Rectal smooth muscle tissue (tissue), 1 donor: ENCODE data around the gene KDM4F.

ENCODE experiments used
- H3K27ac ChIP-seq: one replicate; pipeline ENCODE4 v1.7.0; 2013; ENCODE audit warnings: low read depth, low read length, inconsistent platforms
- H3K27me3 ChIP-seq: one replicate; pipeline ENCODE4 v1.7.0; 2013; ENCODE audit warnings: low read length; ENCODE audit not compliant: control insufficient read depth, insufficient read depth
- H3K36me3 ChIP-seq: one replicate; pipeline ENCODE4 v1.7.0; 2013; ENCODE audit warnings: low read length; ENCODE audit not compliant: control insufficient read depth, insufficient read depth
- H3K4me1 ChIP-seq: one replicate; pipeline ENCODE4 v1.7.0; 2013; ENCODE audit warnings: low read length; ENCODE audit not compliant: control insufficient read depth, insufficient read depth
- H3K4me3 ChIP-seq: one replicate; pipeline ENCODE4 v1.7.0; 2013; ENCODE audit warnings: low read length
- H3K9ac ChIP-seq: one replicate; pipeline ENCODE4 v1.7.0; 2013; ENCODE audit warnings: low read length

KDM4F gene

DNA sequence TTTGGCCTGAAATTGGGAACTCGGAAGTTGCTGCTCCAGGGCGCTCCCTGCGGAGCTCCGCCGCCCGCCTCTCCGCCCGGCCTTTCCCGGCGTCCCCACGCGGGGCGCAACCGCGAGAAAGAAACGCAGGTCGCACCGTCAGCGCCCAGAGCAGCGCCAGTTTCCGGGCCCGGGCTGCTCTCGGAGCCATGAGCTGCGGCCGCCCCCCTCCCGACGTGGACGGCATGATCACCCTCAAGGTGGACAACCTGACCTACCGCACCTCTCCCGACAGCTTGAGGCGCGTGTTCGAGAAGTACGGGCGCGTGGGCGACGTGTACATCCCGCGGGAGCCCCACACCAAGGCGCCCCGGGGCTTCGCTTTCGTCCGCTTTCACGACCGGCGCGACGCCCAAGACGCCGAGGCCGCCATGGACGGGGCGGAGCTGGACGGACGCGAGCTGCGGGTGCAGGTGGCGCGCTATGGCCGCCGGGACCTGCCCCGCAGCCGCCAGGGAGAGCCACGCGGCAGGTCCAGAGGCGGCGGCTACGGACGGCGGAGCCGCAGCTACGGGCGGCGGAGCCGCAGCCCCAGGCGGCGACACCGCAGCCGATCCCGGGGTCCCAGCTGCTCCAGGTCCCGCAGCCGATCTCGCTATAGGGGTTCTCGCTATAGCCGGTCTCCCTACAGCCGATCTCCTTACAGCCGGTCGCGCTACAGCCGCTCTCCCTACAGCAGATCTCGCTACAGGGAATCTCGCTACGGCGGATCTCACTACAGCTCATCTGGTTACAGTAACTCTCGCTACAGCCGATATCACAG is 18.0 kb downstream of the KDM4F start:
- H3K4me1 ChIP-seq, result peaks cover 8% of the 10 kb centered on the region
- peak overlapping the region; percentile 85 for H3K27ac ChIP-seq

DNA sequence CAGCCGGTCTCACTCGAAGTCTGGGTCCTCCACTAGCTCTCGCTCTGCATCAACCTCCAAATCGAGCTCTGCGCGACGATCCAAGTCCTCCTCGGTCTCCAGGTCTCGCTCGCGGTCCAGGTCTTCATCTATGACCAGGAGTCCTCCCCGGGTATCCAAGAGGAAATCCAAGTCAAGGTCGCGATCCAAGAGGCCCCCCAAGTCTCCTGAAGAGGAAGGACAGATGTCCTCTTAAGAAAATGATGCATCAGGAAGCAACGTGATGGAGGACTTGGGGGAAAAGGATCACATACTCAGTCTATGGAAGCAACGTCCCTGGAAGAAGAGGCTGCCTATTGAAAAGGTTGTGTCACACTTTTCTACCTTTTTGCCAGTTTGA is 18.6 kb downstream of the KDM4F start:
- Histone ChIP-seq H3K27ac (peak overlapping the region; percentile 85), H3K4me3 (peak overlapping the region; percentile 86), H3K4me1 (peaks cover 8% of the 10 kb centered on the region), H3K9ac (peak overlapping the region; percentile 78), H3K36me3 (no peaks in the 10 kb centered on the region), H3K27me3 (no peaks in the 10 kb centered on the region)

More for the DNA sequence above, 18.0 kb downstream of the KDM4F start:
- Histone ChIP-seq H3K36me3 (no peaks in the 10 kb centered on the region), H3K4me3 (peak overlapping the region; percentile 86), H3K27me3 (no peaks in the 10 kb centered on the region), H3K9ac (peak overlapping the region; percentile 78)

DNA sequence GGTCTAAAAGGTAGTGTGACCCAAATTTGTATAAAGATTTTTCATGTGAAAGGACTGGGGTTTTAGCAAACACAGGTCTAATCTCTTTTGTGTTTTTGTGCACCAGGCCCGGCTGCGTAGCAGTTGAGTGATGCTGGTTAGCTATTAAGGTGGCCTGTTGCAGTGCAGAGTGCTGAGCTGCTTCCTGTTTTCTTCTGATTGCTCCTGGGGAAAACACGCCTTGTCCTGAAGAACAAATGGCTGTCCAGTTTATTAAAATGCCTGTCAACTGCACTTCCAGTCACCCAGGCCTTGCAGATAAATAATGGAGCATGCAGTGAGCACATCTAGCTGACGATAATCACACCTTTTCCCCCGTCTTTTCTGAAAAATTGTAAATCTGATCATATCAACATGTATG is 19.3 kb downstream of the KDM4F start:
- Histone ChIP-seq H3K4me3 (peak overlapping the region; percentile 86), H3K36me3 (no peaks in the 10 kb centered on the region), H3K9ac (no peak overlapping the region), H3K27ac (peak overlapping the region; percentile 85), H3K4me1 (peaks cover 8% of the 10 kb centered on the region), H3K27me3 (no peaks in the 10 kb centered on the region)

DNA sequence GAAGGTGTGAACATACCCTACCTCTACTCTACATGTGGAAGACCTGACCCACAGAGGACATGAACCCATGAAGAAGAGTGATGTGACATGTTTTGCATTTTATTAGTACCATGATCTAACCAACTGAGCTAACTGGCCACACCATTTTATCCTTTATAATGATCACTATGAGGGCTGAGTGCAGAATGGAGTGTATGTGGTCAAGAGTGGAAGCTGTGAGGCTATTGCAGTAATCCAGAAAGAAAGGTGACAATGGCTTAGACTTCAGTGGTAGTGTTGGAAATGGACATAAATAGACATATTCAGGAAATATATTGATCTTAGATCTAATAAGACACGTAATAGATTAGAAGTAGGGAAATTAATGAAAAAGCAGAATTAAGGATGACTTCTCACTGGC is 21.2 kb downstream of the KDM4F start:
- Histone ChIP-seq H3K4me3 (no peak overlapping the region), H3K27me3 (no peaks in the 10 kb centered on the region), H3K27ac (no peak overlapping the region), H3K9ac (no peak overlapping the region), H3K4me1 (peaks cover 8% of the 10 kb centered on the region), H3K36me3 (no peaks in the 10 kb centered on the region)

DNA sequence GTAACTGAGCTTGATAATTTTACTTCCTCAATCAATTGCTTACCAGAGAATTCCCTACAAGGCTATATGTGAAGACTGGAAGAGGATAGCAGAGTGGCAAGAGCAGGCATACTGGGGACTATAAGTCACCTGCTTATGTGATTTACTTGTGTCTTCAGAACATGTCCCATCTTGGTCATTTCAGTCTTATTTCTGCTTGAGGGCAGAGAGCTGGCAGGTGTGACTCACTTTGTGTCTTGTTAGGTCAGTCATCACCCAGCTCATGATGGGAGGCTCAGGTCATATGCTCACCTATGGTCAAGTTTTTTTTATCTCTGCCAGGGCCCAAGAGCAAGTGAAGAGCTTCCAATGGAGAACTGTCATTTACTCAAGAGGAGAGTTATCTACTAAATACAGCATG is 23.7 kb downstream of the KDM4F start:
- Histone ChIP-seq H3K9ac (no peak overlapping the region), H3K27ac (no peak overlapping the region), H3K36me3 (no peaks in the 10 kb centered on the region), H3K27me3 (no peaks in the 10 kb centered on the region), H3K4me3 (no peak overlapping the region), H3K4me1 (peaks cover 6% of the 10 kb centered on the region)

DNA sequence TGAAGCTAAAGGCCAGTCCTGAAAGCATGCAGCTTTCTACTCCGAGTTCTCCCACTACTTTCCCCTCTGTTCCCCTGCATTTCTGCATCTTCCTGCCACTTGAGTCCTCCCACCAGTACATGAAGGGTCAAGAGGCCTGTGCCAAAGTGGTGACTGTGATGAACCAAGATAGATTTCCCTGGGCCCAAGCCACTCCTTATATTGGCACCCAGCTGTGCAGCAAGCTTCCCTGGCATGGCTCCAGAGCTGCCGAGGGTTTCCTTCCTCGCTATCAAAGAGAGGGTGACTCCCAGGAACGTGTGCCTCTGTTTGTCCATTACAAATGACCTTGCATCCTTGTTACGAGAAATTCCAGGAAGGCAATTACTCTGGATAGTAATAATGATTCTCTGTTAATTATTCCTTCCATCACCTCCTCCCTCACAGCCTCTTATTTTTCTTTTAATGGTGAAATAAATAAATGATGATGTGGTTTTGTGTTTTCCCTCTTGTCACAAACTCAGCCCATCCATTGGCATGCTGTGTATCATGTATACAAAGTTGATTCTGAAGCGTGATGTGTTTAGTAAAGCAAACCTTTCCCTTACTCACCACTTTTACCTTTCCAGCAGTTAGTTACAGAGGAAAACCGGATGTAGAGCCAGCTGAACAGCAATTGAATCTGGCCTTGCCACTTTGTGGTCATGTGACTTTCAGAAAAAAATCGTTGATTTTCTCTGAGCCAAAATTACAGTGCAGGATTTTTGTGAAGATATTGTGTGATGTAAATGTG is 25.8 kb downstream of the KDM4F start:
- Histone ChIP-seq H3K9ac (no peak overlapping the region), H3K4me3 (no peak overlapping the region), H3K4me1 (no peaks in the 10 kb centered on the region), H3K27ac (no peak overlapping the region), H3K27me3 (no peaks in the 10 kb centered on the region), H3K36me3 (no peaks in the 10 kb centered on the region)

DNA sequence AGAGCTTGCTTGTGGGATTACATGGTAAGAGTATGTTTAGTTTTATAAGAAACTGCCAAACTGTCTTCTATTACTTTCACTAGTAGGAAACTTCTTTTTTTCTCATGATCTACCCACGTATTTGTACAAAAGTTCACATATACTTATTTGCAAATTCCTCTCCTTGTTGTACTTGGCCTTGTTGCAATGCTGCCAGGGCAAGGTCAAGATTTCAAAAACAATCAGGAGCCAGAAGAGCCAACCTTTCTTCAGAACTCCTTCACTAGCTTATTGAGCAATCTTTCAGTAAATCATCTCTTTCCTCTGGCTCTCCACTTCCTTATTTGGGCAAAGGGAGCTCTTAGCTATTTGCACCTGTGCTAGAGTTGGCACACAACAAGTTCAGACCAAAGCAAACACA is 27.2 kb downstream of the KDM4F start:
- Histone ChIP-seq H3K9ac (no peak overlapping the region), H3K27ac (no peak overlapping the region), H3K4me1 (no peaks in the 10 kb centered on the region)

DNA sequence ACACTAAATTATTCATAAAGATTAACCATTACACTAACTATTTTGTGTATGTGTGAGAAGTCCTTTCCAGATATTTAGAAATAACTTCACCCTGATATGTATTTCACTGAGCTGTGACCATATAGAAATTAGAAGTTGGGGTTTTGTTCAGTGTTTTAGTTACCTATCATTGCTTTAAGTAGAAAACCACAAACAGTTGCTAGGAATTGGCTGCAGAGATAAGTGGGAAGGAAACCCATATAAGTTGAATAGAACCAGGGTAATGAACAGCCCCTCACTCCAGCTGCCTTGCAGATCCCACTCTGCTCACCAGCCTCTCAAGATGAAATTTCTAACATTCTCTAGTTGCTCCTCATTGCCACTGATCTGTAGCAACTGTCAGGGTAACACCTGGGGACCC is 27.8 kb downstream of the KDM4F start:
- Histone ChIP-seq H3K9ac (no peak overlapping the region), H3K27ac (no peak overlapping the region), H3K36me3 (no peaks in the 10 kb centered on the region), H3K4me1 (no peaks in the 10 kb centered on the region), H3K4me3 (no peak overlapping the region), H3K27me3 (no peaks in the 10 kb centered on the region)

More for the DNA sequence above, 27.2 kb downstream of the KDM4F start:
- H3K27me3 ChIP-seq, result no peaks in the 10 kb centered on the region
- H3K36me3 ChIP-seq, result no peaks in the 10 kb centered on the region
- no peak overlapping the region for H3K4me3 ChIP-seq

DNA sequence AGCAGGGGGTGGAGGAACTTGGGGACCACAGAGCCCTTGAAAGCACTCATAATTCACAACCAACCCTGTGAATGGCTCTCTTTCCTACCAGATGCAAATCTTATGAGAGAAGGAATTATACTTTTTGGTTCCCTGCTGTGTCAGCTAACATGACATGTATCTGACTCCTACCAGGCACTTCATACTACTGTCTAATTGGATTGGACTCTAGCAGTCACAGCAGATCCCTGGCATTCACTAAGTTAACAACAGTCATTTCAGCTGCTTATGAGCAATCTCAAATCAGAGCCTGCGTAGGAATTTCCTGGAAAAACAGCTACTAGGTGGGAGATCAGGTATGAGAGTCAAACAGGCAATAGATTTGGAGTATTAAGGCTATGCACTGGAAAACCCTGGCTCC is 29.3 kb downstream of the KDM4F start:
- H3K9ac ChIP-seq, result no peak overlapping the region

DNA sequence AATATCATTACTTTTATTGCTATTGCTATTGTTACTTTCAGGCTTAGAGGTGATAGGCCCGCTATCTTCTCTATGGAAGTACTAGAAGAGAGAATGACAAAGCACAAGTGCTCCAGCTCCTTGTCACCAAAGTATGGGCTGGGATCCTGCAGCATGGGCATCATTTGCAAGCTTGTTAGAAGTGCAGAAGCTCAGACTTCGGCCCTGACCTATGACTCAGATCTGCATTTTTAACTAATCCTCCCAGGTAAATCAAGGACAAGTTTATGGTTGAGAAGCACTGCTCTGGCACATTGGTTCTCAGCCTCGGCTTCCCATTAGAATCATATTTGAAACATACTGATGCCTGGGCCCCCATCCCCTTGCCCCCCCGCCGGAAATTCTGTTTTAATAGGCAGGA is 31.8 kb downstream of the KDM4F start:
- Histone ChIP-seq H3K4me1 (no peaks in the 10 kb centered on the region), H3K9ac (no peak overlapping the region), H3K4me3 (no peak overlapping the region), H3K27me3 (no peaks in the 10 kb centered on the region), H3K27ac (no peak overlapping the region), H3K36me3 (no peaks in the 10 kb centered on the region)

More for the DNA sequence above, 29.3 kb downstream of the KDM4F start:
- Histone ChIP-seq H3K27me3 (no peaks in the 10 kb centered on the region), H3K4me1 (no peaks in the 10 kb centered on the region), H3K27ac (no peak overlapping the region), H3K4me3 (no peak overlapping the region), H3K36me3 (no peaks in the 10 kb centered on the region)

DNA sequence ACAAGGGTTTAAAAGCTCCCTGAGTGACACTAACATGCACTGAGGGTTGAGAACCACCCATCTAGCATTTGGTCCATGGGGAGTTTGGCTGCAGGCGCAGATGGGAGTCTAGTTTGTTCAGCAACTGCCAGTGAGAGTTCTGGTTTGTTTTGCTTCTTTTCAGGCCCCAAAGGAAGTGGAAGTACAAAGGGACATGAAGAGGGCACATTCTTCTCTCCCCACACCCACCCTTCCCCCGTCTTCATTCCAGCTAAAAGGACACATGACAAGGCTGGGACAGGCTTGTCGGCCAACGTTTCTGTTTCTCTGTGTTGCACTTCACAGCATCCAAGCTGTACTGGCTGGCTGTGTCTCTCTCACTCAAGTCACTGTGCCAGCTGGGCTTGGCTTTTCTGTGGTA is 32.2 kb downstream of the KDM4F start:
- Histone ChIP-seq H3K27ac (no peak overlapping the region), H3K36me3 (no peaks in the 10 kb centered on the region), H3K27me3 (no peaks in the 10 kb centered on the region), H3K9ac (no peak overlapping the region), H3K4me1 (no peaks in the 10 kb centered on the region), H3K4me3 (no peak overlapping the region)

DNA sequence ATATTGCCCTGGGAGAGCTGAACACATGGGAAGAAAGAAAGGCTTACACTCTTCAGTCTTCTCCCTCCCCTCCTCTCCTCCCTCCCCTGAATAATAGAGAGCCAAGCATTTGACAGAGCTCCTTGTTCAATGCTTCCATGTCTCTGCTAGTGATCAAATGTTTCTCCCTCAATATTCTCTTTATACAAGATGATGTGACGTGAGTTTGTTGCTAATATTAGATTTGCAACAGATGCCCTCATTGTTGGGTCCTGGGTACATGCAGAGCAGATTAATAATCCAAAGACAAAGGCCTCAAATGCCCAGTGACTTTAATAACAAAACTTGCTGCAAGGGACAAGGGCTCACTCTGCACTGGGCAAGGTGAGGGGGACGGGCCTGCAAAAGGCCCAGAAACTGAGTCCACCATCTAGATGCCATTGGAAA is 33.4 kb downstream of the KDM4F start:
- H3K4me1 ChIP-seq, result no peaks in the 10 kb centered on the region
- H3K36me3 ChIP-seq, result no peaks in the 10 kb centered on the region
- H3K4me3 ChIP-seq, result no peak overlapping the region
- no peak overlapping the region for H3K9ac ChIP-seq
- peak overlapping the region; percentile 57 for H3K27ac ChIP-seq
- no peaks in the 10 kb centered on the region for H3K27me3 ChIP-seq
